GM21447 (cell line): ENCODE results near the gene RHEBL1.

Experiments
- ATAC-seq: cut with Tn5 transposase; IDR thresholded peaks from one replicate; pipeline ENCODE4 v1.9.1; 2021; ENCODE audit not compliant: unreplicated experiment

RHEBL1 gene

DNA sequence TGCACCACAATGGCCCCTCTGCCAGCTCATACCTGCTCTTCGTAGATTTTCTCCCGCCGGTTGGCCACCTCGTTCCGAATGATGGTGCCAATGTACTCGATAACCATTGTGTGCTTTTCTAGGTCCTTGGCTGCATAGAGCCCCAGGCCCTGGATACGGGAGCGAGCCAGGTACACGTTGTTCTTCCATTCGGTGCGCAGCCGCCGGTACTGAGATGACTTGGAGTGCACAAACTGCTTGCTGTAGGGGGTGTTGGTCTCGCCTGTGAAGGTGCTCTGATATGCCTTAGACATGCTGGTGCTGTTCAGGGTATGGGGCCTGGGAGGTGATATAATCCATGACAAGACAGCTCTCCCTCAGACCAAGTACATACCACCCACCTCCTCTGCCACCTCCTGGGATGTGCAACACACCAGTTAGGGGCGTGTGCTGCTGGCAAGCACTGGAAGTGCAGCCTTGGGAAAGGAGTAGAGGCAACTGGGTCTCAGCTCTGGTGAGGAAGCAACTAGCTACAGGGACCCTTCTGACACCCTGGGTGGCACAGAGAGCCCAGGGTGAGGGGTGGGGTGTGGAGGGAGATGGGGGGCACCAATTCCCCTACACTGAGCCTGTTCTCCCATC lies 47.1 kb downstream of the RHEBL1 start:
- ATAC-seq = no peak

DNA sequence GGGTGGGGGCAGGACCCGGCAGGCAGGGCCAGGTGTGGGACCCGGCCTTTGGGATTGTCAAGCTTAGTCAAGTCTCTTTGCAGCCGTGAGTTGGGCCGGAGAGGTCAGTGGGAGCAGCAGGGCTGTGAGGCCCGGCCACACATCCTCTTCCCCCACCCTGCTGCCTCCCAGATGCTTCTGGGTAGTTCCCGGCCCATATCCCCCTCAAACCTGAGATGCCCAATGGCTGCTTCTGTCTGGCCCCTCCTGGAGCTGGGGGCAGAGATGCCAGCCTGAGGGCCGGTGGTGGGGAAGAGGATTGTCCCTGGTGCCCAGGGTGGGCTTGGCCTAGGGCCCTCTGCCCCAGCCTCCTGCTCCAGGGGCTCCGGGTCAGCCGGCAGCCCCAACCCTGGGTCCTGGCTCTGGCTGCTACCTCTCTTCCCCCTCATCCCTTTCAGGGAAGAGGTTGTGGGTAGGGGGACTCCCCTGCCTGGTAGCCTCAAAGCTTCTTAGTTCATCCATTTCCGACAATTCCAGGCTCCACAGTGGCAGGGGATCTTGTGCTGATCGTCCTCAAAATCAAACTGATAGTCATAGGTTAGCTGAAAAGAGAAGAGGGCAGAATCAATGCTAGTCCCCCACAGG lies 48.4 kb downstream of the RHEBL1 start:
- ATAC-seq = no peak

DNA sequence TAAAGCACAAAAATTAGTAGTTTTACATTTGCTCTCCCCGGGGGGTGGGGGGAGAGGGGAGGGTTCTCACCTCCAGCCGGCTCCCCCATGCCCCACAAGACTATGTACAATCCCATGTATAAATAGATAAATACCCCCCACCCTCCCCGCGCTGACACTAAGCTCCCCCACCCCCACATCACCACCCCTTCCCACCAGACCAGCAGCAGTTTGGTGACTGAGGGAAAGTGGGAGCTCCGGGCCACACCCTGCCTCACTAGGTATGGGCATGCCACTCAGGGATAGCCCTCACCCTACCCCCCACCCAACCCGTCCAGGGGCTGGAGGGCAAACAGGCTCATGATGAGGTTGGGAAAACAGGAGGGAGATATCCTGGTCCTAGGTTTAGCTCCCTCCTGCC lies 49.3 kb downstream of the RHEBL1 start:
- no peak for ATAC-seq

DNA sequence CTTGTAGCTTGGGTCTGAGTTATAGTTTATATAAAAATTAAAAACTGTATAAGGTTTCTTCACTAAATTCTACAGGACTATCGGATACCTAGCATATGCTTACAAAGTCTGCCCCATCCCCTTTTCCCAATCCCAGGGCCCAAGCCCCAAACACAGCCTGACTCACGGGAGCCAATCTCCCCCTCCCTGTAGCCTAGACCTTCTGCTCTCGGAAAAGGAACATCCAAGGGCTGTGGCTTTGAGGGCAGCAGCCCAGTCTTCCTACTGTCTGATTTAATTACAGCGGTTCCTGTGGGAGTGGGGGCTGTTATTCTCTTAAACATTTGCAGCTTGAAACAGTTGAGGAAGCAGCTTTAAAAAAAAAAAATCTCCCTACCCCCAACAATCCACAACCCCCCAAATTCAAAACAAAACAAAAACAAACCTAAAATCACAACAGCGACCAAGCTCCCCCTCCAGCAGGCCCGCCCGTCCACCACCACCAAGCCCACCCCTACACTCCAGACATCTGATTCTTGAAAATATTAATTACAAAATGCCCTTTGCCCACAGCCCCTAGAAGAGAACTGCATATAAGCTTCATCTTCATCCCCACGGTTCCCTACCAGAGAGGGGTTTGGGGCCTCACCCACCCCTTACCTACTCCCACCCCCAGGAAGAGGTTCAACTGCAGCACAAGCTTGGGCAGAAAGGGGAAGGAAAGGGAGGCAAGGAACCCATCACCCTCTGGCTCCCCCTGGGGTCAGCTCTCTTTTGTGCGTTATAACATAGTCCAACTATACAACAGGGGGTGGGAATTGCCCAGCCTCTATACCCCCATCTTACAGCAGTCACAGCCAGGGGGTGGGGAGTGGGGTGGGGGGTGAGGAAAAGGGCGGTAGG lies 50.1 kb downstream of the RHEBL1 start:
- no peak for ATAC-seq

DNA sequence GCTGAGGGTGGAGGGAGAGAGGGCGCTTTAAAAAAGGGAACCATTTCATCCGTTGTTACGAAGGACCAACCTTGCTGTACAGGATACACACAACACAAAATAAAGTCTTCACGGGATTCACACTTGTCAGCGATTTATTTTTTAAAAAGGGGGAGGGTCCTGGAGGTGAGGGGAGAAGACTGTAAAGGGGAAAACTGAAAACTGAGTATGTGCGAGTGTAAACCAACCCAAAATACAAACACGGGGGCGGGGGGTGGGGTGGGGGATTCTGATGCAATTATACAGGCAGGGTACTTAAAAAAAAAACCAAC lies 50.7 kb downstream of the RHEBL1 start:
- ATAC-seq = peak; percentile 14

DNA sequence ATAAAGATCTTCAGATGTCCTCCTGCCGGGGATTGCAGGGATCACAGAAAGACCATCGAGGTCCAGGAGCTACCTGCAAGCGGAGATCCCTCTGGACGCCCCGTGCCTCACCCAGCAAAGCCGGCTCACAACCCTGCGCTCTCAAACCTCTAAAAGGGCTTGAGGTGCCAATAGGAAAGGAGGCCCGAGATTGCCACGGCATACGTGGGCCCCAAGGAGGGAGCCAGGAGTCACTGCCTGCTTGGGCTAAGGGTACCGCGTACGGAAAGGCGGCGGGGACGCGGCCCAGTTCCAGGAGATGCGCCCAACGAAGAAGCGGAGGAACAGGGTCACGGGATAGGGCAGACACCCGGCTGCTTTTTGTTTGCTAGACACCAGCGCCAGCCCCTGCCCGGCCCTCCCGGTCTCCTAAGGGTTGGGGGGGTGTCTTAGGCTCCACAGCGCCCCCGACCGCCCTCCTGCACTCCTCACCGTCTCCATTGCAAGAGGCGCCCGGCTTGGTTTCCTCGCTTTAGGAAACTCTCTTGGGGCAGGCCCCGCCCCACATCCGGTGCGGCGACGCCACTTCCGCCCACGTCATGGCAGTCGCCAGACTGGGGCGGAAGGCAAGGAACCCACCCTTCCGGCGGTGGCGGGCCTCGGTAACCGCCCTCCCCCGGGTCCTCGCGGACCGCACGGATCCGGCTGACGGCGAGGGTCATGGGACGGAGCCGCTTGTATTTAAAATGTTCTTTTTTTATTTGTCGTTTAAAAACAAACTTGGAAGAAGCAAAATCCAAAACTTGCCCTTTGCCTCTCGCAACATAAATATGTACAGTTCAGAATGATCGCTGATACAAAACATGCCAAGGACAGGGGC lies 51.3 kb downstream of the RHEBL1 start, which contains the start of gene PRKAG1:
Gene PRKAG1 (minus strand): TSS at position 516 of the 859 bp plus-strand sequence. CDS start 36 bp downstream, at position 480.
- ATAC-seq = peak; percentile 82

DNA sequence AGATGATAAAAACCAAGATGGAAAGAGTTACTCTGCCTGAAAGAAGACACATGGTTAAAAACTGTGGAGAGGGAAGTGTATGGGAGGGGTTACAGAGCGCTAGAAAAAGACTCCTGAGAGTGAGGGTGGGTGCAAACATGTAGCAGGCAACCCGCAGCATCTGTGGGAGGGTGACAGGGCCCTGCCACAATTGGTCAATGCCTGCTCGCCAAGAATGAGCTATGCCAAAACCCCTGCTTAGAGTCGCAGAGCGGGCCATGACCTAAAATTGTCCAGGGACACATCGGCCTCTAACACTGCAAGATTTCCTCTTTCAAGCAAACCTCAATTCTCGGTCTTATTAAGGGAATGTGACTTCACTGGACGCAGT lies 51.9 kb downstream of the RHEBL1 start:
- ATAC-seq = peak; percentile 18

DNA sequence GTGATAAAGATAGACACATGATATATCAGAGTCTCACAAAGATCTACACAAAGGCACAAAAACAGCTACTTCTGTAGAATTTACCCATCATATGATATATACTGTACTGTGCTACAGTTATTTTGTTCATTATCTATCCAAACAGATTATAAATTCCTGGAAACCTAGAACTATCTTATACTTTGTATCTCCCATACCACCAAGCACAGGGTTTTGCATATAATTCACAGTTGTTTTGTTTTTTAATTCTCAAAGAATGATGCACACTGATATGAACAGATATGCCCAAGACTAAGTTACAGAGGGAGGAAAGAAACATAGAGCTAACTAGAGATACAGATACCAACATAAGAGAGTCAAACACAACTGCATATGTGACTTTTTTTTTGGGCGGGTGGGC lies 54.6 kb downstream of the RHEBL1 start:
- no peak for ATAC-seq
